Measurements from ENCODE around the gene MELK.

The MELK gene

DNA sequence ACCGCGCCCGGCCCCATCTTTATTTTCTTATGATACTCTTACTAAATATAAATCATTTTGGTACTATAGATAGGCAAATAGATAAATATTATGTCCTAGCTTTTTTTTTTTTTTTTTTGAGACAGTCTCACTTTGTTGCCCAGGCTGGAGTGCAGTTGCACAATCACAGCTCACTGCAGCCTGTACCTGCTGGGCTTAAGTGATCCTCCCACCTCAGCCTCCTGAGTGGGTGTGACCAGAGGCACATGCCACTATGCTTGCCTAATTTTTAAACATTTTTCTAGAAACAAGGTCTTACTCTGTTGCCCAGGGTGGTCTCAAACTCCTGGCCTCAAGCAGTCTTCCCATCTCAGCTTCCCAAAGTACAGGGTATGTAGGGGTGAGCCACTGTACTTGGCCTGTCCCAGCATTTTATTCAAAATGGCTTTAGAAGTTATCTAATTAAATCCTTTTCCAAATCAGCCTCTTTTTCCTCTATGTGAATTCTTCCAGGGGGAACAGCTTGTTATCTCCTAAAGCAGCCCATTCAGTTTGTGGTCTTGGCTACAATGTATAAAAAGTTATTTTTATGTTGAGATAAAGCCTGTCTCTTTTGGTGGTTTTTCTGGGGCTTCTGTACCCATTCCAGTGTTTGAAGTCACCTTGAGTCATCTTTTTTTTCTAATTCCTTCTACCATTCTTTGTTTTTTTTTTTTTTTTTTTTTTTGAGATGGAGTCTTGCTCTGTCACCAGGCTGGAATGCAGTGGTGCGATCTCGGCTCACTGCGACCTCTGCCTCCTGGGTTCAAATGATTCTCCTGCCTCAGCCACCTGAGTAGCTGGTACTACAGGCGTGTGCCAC lies 12.1 kb downstream of the MELK start:
- DNase-seq = no peak

DNA sequence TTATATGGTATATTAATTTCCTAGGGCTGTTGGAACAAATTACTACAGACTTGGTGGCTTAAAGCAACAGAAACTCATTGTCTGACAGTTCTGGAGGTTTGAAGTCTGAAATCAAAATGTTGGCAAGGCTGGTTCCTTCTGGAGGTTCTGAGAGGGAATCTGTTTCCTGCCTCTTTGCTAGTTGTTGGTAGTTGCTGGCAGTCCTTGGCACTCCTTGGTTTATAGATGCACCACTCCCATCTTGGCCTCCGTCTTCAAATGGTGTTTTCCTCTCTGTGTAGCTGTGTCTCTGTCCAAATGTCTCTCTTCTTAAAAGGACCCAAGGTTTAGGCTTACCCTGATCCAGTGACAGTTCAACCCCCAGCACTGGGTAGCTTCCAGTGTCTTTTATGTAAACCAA lies 17.5 kb downstream of the MELK start:
- DNase-seq = no peak

DNA sequence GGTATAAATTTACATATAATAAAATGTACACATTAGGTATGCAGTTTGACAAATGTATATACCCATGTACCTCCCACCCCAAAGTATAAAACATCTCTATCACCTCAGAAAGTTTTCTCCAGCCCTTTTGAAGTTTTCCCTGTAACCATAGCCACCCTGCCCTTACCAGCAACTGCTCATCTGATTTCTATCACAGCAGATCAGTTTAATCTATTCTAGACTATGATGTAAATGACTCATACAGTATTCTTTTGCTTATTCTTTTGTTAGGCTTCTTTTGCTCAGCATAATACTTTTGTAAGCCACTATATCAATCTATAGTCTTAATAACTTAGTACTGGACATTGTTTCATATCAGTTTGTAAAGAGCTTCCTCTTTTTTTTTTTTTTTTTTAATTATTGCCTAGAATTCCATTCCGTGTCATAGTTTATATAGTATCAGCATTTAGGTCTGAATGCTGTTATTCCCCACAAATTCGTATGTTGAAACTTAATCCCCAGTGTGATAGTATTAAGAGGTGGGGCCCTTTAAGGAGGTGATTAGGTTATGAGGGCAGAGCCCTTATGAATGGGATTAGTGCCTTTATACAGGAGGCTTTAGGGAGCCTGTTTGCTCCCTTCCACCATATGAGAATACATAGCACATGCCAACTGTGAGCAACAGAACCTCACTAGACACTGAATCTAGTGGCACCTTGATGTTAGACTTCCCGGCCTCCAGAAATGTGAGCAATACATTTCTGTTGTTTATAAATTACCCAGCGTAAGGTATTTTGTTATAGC lies 20.3 kb downstream of the MELK start:
- no peak for DNase-seq

DNA sequence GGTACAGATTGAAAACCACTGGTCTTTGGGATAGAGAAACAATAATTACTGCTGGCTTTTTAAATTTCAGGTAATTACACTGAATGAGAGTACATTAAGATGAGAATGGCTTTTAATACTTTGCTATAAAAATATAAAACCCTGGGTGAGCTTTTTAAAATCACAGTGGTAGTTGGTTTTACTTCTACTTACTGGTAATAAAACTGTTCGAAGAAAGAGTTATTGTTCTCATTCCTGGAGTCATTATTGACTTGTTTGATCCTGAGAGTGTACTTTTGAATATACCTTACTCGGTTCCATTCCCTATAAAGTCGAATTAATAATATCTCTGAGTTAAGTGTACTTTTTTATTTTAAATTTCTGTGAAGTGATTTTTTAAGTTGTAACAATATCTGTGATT lies 21.5 kb downstream of the MELK start:
- DNase-seq = no peak

DNA sequence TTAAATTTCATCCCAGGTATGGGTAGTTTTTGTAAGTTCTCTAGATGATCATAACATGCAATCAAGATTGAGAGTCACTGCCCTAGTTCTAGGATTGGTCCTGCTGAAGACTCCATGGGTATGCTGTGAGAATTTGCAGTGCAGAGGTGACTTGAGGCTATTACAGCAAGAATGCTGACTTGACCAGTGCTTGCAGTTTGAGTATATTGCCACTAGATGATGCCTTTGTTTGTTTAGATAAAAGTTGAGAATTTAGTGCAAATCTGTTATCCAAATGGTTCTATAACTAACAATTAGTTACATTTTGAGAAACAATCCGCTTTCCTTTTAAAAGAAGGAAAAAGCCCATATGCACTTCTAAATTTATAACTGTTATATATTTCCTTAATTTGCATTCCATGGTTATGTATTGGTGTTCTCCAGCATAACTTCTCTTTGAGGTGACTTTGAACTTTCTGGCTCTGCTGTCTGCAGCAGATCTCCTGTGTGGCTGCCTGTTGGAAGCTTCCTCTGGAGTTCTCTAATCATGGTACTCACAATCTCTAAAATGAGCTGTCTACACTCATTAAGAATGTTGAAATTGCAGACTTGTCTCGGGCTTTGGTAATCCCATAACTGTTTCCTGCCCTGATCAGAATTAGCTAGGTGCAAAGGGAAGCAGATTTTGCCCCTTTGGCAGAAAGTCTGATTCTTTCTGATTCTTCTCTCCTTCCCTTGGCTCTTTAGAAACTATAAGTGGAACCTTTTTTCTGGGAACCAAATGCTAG lies 24.9 kb downstream of the MELK start:
- peak; percentile 33 for DNase-seq

DNA sequence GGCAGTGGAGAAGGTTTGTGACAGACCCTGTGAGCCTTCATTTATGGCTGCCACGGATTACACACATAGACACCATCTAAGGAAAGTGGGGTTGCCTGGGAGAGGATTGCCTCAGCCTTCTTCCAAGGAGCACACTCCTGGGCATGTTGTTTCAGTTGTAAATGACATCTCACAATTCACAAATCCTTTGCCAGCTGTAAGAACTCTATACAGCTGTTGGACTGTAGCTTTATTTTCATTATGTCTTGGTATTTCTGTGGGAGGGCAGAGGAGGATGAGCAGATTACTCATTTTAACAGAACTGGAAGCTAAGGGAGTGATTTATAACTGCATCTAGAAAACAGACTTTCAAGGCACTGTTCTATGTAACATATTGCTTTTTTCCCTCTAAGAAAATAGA lies 25.6 kb downstream of the MELK start:
- DNase-seq = no peak

DNA sequence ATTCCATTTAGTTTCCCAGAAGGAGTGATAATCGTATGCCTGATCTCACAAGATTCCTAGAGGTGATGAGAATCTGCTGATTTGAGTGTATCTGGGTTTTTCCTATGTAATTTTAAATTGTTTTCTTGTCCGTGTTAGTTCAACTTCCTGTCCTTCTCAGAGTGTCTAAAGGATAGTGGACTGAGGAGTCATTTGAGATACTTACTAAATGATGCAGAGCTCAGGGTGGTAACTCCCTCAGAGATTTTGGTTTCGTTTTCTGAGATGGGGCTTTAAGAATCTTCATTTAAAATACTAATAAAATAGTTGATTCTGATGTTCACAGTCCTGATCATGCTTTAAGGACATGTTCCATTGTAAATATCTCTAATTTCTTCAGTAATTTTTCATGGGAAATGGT lies 30.3 kb downstream of the MELK start:
- no peak for DNase-seq

DNA sequence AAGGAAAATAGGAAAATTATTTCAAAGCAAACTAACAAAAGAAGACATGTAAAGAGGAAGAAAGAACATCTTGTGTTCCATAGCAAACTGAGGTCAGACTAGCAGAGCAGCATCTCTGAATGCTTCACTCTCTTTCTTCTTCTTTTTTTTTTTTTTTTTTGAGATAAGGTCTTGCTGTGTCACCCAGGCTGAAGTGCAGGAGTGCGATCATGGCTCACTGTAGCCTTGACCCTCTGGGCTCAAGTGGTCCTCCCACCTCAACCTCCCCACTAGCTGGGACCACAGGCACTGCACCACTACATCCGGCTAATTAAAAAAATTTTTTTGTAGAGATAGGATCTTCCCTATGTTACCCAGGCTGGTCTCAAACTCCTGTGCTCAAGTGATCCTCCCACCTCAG lies 36.6 kb downstream of the MELK start:
- DNase-seq = no peak

DNA sequence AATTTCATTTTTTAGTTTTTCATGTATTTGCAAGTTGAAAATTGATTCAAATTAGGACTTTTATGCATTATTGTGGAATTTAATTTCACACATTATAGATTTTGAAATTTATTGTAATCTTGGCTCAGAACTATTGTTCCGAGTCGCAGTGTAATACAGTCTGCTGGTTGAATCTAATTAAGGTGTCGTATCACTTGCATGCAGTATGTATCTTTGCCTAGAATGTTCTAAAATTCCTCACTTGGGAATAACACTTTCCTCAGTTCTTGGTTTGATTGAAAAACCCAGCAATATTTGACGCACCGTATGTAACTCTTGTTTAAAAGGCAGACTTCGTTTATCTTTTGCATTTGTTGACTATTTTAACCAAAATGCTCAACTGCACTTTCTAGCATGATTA lies 49.4 kb downstream of the MELK start:
- no peak for DNase-seq

DNA sequence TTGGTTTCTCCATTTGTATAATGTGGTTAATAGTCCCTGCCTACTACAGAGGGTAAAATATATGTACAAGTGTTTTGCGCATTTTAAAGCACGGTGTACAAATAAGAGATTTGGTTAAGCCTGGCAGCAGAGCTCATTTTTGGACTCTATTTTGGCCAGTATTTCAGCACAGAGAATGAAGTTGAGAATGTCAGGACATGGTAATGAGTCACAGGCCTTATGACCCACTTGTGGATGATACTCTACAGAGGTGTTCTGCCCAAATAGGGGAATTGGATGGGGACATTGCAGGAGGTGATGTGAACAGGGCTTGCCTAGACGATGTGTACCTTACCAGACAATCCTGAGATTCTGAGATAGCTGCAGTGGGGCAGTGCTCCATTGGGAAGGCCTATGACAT lies 50.6 kb downstream of the MELK start:
- DNase-seq = no peak

DNA sequence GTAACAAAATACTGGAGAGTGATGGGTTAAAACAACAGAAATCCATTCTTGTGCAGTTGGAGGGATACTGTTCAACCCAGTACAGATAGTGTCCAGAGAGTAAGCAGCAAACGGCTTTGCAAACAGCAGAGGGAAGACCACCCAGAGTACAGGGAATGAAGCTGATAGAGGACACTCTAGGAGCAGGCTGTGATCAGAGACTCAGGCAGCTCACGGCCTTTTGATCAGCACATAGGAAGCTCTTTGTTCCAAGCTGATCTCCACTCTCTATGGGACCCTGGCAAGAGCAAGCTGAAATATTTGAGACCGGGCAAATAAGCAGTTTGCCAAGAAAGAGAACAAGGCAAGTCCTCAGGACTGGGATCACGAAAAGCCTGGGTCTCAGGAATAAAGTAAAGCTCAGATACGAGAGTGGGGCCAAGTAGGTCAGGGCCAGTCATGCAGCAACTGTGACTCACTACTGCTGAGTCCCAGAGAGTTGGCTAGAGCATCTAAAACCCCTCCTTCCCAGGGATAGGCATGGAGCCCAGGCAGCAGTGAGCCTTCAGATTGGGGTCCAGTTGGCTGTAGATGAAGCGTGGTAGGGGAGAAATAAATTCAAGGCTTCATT lies 52.4 kb downstream of the MELK start:
- no peak for DNase-seq

DNA sequence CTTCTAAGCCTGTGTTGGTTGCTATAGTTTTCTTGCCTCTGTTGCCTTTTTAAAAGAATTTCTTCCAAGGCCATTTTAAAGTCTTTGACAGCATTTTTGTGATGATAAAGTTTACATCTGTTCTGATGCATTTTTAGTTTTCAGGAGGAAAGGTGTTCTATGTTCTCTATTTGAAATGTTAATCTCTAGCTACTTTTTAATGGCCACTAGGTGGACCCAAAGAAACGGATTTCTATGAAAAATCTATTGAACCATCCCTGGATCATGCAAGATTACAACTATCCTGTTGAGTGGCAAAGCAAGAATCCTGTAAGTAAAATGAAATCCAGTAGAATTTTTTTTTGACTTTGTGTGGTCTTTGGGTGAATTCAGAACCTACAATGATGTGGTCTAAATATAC lies 60.2 kb downstream of the MELK start:
- DNase-seq = peak; percentile 22

DNA sequence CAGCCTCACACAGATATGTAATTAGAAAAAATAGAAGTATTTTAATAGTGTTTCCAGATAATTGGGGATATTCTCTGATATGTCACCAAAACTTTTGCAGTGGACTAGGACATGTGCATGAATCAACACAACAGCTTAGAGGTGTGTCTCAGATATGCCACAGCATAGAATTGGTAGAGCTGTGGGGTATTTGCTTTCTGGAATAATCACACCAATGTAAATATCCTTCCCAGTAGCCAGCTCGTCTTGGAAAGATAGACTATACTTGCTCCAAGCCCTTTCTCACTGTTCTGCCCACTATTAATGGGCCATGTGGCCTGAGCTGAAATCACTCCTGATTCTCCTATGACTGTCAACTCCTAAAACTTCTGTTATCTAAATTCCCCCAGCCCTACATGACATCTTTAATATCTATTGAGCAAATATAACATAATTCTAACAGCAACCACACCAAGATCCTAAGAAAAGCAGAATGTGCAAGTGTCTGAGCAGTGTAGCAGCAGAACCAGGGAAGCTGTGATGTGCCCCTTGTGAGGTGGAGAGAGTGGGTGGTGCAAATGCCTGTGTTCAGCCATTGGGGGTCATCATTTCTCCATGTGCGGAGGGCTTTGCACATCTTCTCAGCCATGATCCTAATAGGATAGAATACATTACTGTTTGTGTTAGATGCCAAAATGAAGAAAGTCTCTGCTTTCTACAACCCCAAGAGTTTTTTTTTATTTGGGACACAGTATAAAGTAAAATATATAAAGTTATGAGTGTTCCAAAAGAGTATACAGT lies 65.0 kb downstream of the MELK start:
- DNase-seq = no peak

DNA sequence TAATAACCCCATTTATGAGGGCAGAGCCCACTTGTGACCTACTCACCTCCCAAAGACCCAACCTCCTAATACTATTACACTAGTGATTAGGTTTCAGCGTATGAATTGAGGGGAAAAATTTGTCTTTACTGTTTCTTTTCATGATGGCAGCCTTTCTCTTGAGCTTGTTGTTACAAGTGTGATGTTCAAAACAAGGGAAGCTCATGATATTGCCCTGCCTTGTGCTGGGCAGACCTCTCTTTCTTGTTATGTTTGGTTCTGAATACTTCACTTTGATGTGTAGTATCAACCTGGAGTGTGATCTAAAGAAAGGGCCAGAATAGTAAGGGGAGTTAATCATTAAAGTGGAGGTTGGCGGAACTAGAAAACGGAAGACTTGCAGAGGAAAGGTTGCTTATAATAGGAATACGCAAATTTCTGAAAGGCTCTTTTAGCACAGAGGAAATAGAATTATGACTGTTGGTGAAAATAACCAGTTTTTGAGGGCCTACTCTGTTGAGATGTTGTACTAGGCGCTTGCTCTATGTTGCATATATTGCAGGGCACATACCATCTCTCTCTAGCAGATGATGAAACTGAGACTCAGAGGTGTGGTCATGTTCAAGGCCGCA lies 68.2 kb downstream of the MELK start:
- no peak for DNase-seq

DNA sequence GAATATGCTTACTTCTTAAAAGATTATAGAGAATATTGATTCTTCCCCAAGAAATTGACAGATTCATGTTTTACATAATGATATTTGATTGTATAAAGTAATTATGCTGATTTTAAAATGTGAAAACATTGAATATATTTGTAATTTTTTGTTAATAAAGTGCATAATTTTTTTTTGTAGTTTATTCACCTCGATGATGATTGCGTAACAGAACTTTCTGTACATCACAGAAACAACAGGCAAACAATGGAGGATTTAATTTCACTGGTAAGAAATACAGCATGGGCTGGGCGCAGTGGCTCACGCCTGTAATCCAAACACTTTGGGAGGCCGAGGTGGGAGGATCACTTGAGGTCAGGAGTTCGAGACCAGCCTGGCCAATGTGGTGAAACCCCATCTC lies 70.1 kb downstream of the MELK start:
- DNase-seq = no peak

DNA sequence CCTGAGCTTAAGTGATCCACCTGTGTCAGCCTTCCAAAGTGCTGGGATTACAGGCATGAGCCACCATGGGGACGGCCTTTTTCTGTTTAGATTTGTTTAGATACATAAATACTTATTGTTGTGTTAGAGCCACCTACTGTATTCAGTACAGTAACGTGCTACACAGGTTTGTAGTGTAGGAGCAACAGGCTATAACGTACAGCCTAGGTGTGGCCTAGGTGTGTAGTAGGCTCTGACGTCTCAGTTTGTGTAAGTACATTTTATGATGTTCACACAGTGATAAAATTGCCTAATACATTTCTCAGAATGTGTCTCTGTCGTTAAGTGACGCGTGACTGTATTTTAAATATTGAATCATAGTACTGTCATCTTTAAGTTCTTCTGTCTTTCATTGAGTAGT lies 84.1 kb downstream of the MELK start:
- no peak for DNase-seq

DNA sequence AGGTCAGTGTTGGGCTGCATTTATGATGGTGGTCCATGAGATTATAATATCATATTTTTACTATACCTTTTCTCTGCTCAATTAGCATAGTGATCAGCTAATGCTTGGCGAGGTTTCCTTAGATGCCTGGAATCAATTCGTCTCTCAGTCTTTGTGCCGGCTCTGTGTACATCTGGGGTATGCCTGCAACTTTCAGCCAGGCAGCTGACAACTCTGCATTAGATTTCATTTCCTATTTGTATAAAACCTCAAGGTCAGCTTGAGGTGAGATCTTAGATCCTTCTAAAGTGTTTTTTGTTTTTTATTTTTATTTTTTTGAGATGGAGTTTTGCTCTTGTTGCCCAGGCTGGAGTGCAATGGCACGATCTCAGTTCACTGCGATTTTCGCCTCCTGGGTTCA lies 86.8 kb downstream of the MELK start:
- peak; percentile 5 for DNase-seq

DNA sequence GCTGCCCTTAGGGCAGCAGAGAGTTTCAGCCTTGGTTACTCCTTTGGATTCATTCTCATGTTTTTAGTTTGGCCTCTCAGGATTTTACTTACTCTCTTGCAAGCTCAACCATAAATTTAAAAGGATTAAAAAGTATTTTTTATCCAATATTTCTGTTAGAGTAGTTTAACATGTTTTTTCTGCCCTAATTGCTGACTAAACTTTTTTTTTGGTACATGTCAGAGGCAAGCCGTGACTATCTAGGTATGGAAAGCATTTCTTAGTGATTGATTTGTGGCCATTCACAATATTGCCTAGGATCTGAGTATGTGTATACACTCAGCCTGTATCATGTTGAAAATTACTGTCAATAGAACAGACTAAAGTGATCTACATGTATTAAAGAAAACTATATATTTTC lies 92.1 kb downstream of the MELK start:
- no peak for DNase-seq

DNA sequence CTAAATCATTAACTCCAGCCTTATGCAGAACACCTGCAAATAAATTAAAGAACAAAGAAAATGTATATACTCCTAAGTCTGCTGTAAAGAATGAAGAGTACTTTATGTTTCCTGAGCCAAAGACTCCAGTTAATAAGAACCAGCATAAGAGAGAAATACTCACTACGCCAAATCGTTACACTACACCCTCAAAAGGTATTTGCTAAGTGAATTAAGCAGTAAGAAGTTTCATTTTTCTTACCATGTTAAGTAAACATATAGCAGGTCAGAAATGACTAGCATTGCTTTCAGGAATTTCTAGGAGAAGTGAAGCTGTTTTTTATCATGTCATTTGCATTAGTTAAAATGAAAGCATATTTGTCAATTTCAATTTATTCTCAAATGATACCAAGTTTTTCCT lies 92.7 kb downstream of the MELK start:
- DNase-seq = no peak

DNA sequence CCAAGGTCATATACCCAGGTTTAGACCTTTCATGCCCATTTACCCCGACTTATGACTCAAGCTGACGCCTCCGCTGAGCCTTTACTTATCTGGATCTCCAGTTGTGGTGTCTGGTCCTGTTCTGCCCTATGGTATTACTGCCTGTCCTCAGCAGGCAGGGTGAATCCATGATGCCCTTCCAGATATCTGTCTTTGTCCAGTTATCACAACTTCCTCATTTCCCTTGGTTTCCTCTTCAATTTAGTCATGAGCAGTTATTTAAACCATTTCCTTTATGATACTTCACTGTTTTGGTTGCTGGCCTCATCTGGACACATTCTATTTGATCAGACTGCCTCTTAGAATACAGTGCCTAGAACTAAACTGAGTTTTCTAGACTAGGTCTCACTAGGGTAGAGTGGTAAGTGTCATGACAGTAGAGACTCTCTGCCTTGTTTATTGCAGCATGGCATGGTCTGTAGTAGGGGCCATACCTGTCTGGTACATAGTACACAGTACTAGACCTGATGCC lies 93.3 kb downstream of the MELK start:
- peak; percentile 5 for DNase-seq

DNA sequence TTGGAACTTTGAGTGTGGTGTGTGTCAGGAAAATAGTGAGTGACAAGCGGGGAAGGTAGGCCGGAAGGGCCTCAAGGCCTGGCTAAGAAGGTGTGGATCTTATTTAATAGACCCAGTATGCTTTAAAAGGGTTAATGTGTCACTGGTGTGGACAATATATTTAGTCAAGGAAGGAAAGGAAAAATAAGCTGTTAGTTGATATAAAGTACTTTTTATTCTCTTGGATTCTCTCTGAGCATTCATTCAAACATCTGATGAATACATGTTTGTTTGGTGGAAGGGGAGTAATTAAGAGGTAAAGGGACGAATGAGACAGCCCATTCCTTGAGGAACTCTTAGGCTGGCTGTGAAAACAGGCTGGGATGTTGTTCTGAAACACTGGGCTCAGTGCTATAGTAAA lies 98.9 kb downstream of the MELK start:
- DNase-seq = no peak

DNA sequence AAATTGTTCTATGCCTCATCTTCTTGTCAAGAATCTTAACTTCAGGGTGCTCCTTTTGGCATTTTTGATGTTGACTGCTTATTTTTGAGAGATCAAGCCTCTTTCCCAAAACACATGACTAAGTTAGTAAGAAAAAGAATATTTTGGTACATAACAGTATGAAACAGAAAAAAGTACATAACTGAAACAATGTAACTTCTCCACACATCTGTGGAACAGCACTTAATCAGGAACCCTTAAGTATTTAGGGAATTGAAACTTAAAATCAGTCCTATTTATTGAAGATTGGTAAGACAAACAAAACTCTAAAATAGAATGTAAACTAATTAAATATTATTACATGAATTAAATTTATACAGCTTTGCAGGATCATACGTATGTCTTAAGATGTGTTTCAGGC lies 103.4 kb downstream of the MELK start:
- no peak for DNase-seq

All from RPMI8226 (cell line).